ENCODE results near the gene CHST3. TPM values are rescaled to one million over a fixed set of nuclear protein-coding genes. Genes with fewer than 3 reads are reported as not detected.

CHST3 gene
- total RNA-seq, 1 donor from 2014 or later = not detected

GRCh38 chr10:71940752-71941151, 23.4 kb upstream of the CHST3 start:
- no peak for ATAC-seq (ENCODE audit: low read depth)
- no peak overlapping the region for H3K4me3 Mint-ChIP-seq
- H3K27ac Mint-ChIP-seq = no peak overlapping the region

GRCh38 chr10:71941318-71941717, 22.9 kb upstream of the CHST3 start:
- DNase-seq (no peak), ATAC-seq (ENCODE audit: low read depth) (no peak)
- CTCF ChIA-PET = no interaction called here
- Mint-ChIP-seq H3K27ac (no peak overlapping the region), H3K4me1 (peaks cover 12% of the 10 kb centered on the region), H3K9me3 (peaks cover 42% of the 10 kb centered on the region), H3K27me3 (no peaks in the 10 kb centered on the region), H3K4me3 (no peak overlapping the region), H3K36me3 (ENCODE audit: low read depth) (peaks cover 10% of the 10 kb centered on the region)
- TF ChIP-seq CTCF (IDR thresholded peaks at IDR 0.05) = no peak
- intact Hi-C loops (cut with micrococcal nuclease) = no loop called here
- POLR2A ChIA-PET = no interaction called here

More at GRCh38 chr10:71940752-71941151, 23.4 kb upstream of the CHST3 start:
- POLR2A ChIA-PET = no interaction called here
- no peak for TF ChIP-seq CTCF (IDR thresholded peaks at IDR 0.05)
- Mint-ChIP-seq H3K4me1 (peaks cover 12% of the 10 kb centered on the region), H3K9me3 (peaks cover 39% of the 10 kb centered on the region), H3K36me3 (ENCODE audit: low read depth) (peaks cover 4% of the 10 kb centered on the region), H3K27me3 (no peaks in the 10 kb centered on the region)
- intact Hi-C loops (cut with micrococcal nuclease) = no loop called here
- DNase-seq = no peak
- CTCF ChIA-PET = no interaction called here

- intact Hi-C loops (cut with micrococcal nuclease) = no loop called here
- no peaks in the 10 kb centered on the region for H3K4me1 Mint-ChIP-seq
- ATAC-seq (ENCODE audit: low read depth) (no peak), DNase-seq (no peak)
- H3K27me3 Mint-ChIP-seq = peaks cover 4% of the 10 kb centered on the region
- CTCF ChIA-PET = no interaction called here
- no peak overlapping the region for H3K4me3 Mint-ChIP-seq
- H3K9me3 Mint-ChIP-seq = peaks cover 42% of the 10 kb centered on the region
- no peak for TF ChIP-seq CTCF (IDR thresholded peaks at IDR 0.05)
- H3K27ac Mint-ChIP-seq = no peak overlapping the region
- H3K36me3 Mint-ChIP-seq (ENCODE audit: low read depth) = peaks cover 19% of the 10 kb centered on the region
- POLR2A ChIA-PET = no interaction called here
These were observed 18.2 kb upstream of the CHST3 start for GRCh38 chr10:71945819-71946474.

- H3K27me3 Mint-ChIP-seq = peaks cover 4% of the 10 kb centered on the region
- no peaks in the 10 kb centered on the region for H3K4me1 Mint-ChIP-seq
- peaks cover 36% of the 10 kb centered on the region for H3K9me3 Mint-ChIP-seq
- no peak for ATAC-seq (ENCODE audit: low read depth)
- ChIA-PET CTCF (no interaction called here), POLR2A (no interaction called here)
- TF ChIP-seq CTCF (IDR thresholded peaks at IDR 0.05) = no peak
- no peak for DNase-seq
- H3K4me3 Mint-ChIP-seq = no peak overlapping the region
- H3K36me3 Mint-ChIP-seq (ENCODE audit: low read depth) = peaks cover 19% of the 10 kb centered on the region
- intact Hi-C loops (cut with micrococcal nuclease) = no loop called here
- no peak overlapping the region for H3K27ac Mint-ChIP-seq
These were observed 17.5 kb upstream of the CHST3 start for GRCh38 chr10:71946700-71947099.

GRCh38 chr10:71948496-71949067, 15.6 kb upstream of the CHST3 start:
- ATAC-seq (ENCODE audit: low read depth) = no peak
- Mint-ChIP-seq H3K27me3 (peaks cover 4% of the 10 kb centered on the region), H3K36me3 (ENCODE audit: low read depth) (peaks cover 18% of the 10 kb centered on the region), H3K9me3 (peaks cover 30% of the 10 kb centered on the region), H3K4me3 (no peak overlapping the region), H3K27ac (no peak overlapping the region), H3K4me1 (no peaks in the 10 kb centered on the region)
- ChIA-PET POLR2A (no interaction called here), CTCF (no interaction called here)
- TF ChIP-seq CTCF (IDR thresholded peaks at IDR 0.05) = no peak
- intact Hi-C loops (cut with micrococcal nuclease) = no loop called here
- DNase-seq = no peak
